DND-41 (cell line): ENCODE data around the gene AFF2.

ENCODE experiments used
- CTCF ChIP-seq: IDR thresholded peaks from 2 replicates; pipeline ENCODE4 v1.5.1; 2012; ENCODE audit warnings: borderline replicate concordance, low read length, moderate library complexity, mild to moderate bottlenecking; ENCODE audit not compliant: poor library complexity, severe bottlenecking; ENCODE audit errors: extremely low read depth
- EZH2 ChIP-seq: IDR thresholded peaks from 3 replicates; pipeline ENCODE4 v1.6.1; 2012; ENCODE audit warnings: borderline replicate concordance, low read depth, mild to moderate bottlenecking, moderate library complexity, low read length, inconsistent platforms; ENCODE audit not compliant: severe bottlenecking

GRCh38 chrX:148615491-148615890, 115.1 kb downstream of the AFF2 start:
- TF ChIP-seq CTCF, result no peak
- TF ChIP-seq EZH2, result no peak
